ENCODE results near the gene KRT33B. TPM values are rescaled to one million over a fixed set of nuclear protein-coding genes. Genes with fewer than 3 reads are reported as not detected.

KRT33B gene
- total and polyA plus RNA-seq, 2 of the 4 experiments (the other 2 are of a cell fraction): 0.18 to 0.22 TPM

- H4K5ac ChIP-seq (ENCODE audit: low read depth, low read length): peak overlapping the region; percentile 84
- peak overlapping the region; percentile 83; the same call in 1 of the 2 replicates for H4K91ac ChIP-seq (ENCODE audit: insufficient read depth, low read depth, low read length)
- dilution Hi-C loops (cut with HindIII; ENCODE audit: low sequenced_read_pairs, unreplicated experiment) (no loop called here), in situ Hi-C loops (cut with MboI; ENCODE audit: low sequenced_read_pairs) (no loop called here), intact Hi-C loops (cut with micrococcal nuclease) (no loop called here)
- no peak overlapping the region for H3K4me3 ChIP-seq (ENCODE audit: insufficient read depth, low read depth, low read length)
- BruUV-seq (replicated peaks): no TSS peak
- no peaks in the 10 kb centered on the region for H3K79me1 ChIP-seq (ENCODE audit: low read depth in 1 of 2, low read length in 2 of 2)
- no peak overlapping the region for H3K4me2 ChIP-seq (ENCODE audit: low read depth, low read length)
- ChIA-PET POLR2A (ENCODE audit: unreplicated experiment) (no interaction called here), CTCF (interaction anchor here (1.9 kb wide), 1 partner anchor 130 kb away, joined by 4 read pairs; no protein-coding TSS in a partner anchor)
- H3K27me3 ChIP-seq (ENCODE audit: control insufficient read depth, insufficient read depth, low read length): no peaks in the 10 kb centered on the region
- WGBS, 2 experiments (ENCODE audit: extremely low coverage in 2 of 2, insufficient read length in 1 of 2): 100% methylated on average over 2 of the region's 7 CpGs; no CpG with 5 or more reads in 1 of the 2 experiments
- peak overlapping the region; percentile 87 for H2AK5ac ChIP-seq (ENCODE audit: low read depth, low read length)
- ATAC-seq (ENCODE audit: low read depth): no peak
- no peak overlapping the region for H2AFZ ChIP-seq (replicated peaks; ENCODE audit: low read length, poor library complexity)
- H4K8ac ChIP-seq (ENCODE audit: low read depth in 2 of 2, low read length in 2 of 2): peak overlapping the region; percentile 38 to 40; a peak in 1 of 4 replicates
- peaks cover 36% of the 10 kb centered on the region for H3K4me1 ChIP-seq (ENCODE audit: control insufficient read depth, insufficient read depth, low read length)
- H3K14ac ChIP-seq (replicated peaks; ENCODE audit: low read depth, low read length): peak overlapping the region; percentile 61
- H3K18ac ChIP-seq (ENCODE audit: low read depth, low read length): peak overlapping the region; percentile 14
- peak overlapping the region; percentile 84 for H2BK120ac ChIP-seq (ENCODE audit: low read depth, low read length)
- no peak overlapping the region for H3K56ac ChIP-seq (ENCODE audit: extremely low read depth, insufficient read depth, low read length)
- peak overlapping the region; percentile 76 for H3K4ac ChIP-seq (ENCODE audit: low read depth, low read length)
- H3K9me3 ChIP-seq (ENCODE audit: control insufficient read depth, insufficient read depth, low read length): no peaks in the 10 kb centered on the region
- H2BK20ac ChIP-seq (ENCODE audit: low read depth, low read length): peak overlapping the region; percentile 82
- H3K9ac ChIP-seq (ENCODE audit: low read depth, low read length): no peak overlapping the region
- H2AK9ac ChIP-seq (replicated peaks; ENCODE audit: low read depth, low read length, poor library complexity): peak overlapping the region; percentile 30
- H3K23ac ChIP-seq (ENCODE audit: low read depth, low read length): peak overlapping the region; percentile 64; the same call in 1 of the 2 replicates
- H2BK15ac ChIP-seq (ENCODE audit: low read depth, low read length): peak overlapping the region; percentile 89; the same call in 2 of the 3 replicates
- H4K20me1 ChIP-seq (ENCODE audit: insufficient read depth, low read length): no peaks in the 10 kb centered on the region
- peak overlapping the region; percentile 31 for H2BK5ac ChIP-seq (ENCODE audit: low read depth, low read length, poor library complexity, severe bottlenecking)
- no peak for DNase-seq
- peaks cover 29% of the 10 kb centered on the region for H3K9me1 ChIP-seq (ENCODE audit: insufficient read depth, low read length)
- H3K36me3 ChIP-seq (ENCODE audit: control insufficient read depth, insufficient read depth, low read length): no peaks in the 10 kb centered on the region
- peak overlapping the region; percentile 41 for H3K27ac ChIP-seq (ENCODE audit: insufficient read depth, low read length)
- TF ChIP-seq CEBPB (IDR thresholded peaks at IDR 0.05; ENCODE audit: low read depth, low read length): no peak
- TF ChIP-seq SMC3 (IDR thresholded peaks at IDR 0.05; ENCODE audit: low read depth, low read length): no peak
- TF ChIP-seq CHD1 (IDR thresholded peaks at IDR 0.05; ENCODE audit: low read depth, low read length): no peak
- TF ChIP-seq, protein P1, sequence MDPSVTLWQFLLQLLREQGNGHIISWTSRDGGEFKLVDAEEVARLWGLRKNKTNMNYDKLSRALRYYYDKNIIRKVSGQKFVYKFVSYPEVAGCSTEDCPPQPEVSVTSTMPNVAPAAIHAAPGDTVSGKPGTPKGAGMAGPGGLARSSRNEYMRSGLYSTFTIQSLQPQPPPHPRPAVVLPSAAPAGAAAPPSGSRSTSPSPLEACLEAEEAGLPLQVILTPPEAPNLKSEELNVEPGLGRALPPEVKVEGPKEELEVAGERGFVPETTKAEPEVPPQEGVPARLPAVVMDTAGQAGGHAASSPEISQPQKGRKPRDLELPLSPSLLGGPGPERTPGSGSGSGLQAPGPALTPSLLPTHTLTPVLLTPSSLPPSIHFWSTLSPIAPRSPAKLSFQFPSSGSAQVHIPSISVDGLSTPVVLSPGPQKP (IDR thresholded peaks at IDR 0.05; ENCODE audit: borderline replicate concordance, low read depth, low read length): no peak
- no peak for TF ChIP-seq MAZ (IDR thresholded peaks at IDR 0.05; ENCODE audit: borderline replicate concordance, low read depth, low read length)
- no peak for TF ChIP-seq BHLHE40 (IDR thresholded peaks at IDR 0.05; ENCODE audit: low read depth, low read length)
- TF ChIP-seq, protein P2, sequence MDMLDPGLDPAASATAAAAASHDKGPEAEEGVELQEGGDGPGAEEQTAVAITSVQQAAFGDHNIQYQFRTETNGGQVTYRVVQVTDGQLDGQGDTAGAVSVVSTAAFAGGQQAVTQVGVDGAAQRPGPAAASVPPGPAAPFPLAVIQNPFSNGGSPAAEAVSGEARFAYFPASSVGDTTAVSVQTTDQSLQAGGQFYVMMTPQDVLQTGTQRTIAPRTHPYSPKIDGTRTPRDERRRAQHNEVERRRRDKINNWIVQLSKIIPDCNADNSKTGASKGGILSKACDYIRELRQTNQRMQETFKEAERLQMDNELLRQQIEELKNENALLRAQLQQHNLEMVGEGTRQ (IDR thresholded peaks at IDR 0.05; ENCODE audit: low read depth, low read length): no peak
- TF ChIP-seq RFX5 (IDR thresholded peaks at IDR 0.05; ENCODE audit: low read depth, low read length): no peak
- no peak for TF ChIP-seq MAFK (IDR thresholded peaks at IDR 0.05; ENCODE audit: low read depth, low read length)
- TF ChIP-seq RCOR1 (IDR thresholded peaks at IDR 0.05; ENCODE audit: insufficient replicate concordance, low read length): no peak
- TF ChIP-seq RAD21 (IDR thresholded peaks at IDR 0.05; ENCODE audit: low read length): no peak
- TF ChIP-seq MXI1 (IDR thresholded peaks at IDR 0.05; ENCODE audit: borderline replicate concordance, low read depth, low read length): no peak
- no peak for TF ChIP-seq FOS (IDR thresholded peaks at IDR 0.05; ENCODE audit: low read depth, low read length)
- no peak for TF ChIP-seq CTCF (conservative IDR thresholded peaks at IDR 0.05; ENCODE audit: low read depth, low read length)
- no peak for TF ChIP-seq POLR2A (IDR thresholded peaks at IDR 0.05; ENCODE audit: low read depth, low read length)
These were observed 48.7 kb upstream of the KRT33B start for GRCh38 chr17:41418116-41418860.

All from IMR-90 (cell line).